GM12875 (cell line): ENCODE data around the gene EHD3.

Source experiments
- H3K4me3 ChIP-seq: one replicate; pipeline ENCODE4 v1.5.1; 2011; ENCODE audit warnings: low read depth, low read length, control low read depth
- CTCF ChIP-seq: IDR thresholded peaks from 2 replicates; pipeline ENCODE4 v1.5.1; 2011; ENCODE audit warnings: low read depth, mild to moderate bottlenecking, control low read depth, inconsistent platforms, low read length, moderate library complexity, borderline replicate concordance; ENCODE audit not compliant: insufficient read depth

The EHD3 gene

GRCh38 chr2:31239593-31240177 is 5.7 kb downstream of the EHD3 start:
- no peak overlapping the region for H3K4me3 ChIP-seq
- no peak for TF ChIP-seq CTCF

- no peak overlapping the region for H3K4me3 ChIP-seq
- TF ChIP-seq CTCF, result no peak
These were observed 6.7 kb downstream of the EHD3 start for GRCh38 chr2:31240381-31241365.

GRCh38 chr2:31241625-31242270 is 7.8 kb downstream of the EHD3 start:
- TF ChIP-seq CTCF, result no peak
- H3K4me3 ChIP-seq, result no peak overlapping the region

- no peak overlapping the region for H3K4me3 ChIP-seq
- TF ChIP-seq CTCF, result no peak
These were observed 9.1 kb downstream of the EHD3 start for GRCh38 chr2:31243053-31243452.

- no peak for TF ChIP-seq CTCF
- H3K4me3 ChIP-seq, result no peak overlapping the region
These were observed 10.1 kb downstream of the EHD3 start for GRCh38 chr2:31244101-31244500.

- H3K4me3 ChIP-seq, result no peak overlapping the region
- TF ChIP-seq CTCF, result no peak
These were observed 12.4 kb downstream of the EHD3 start for GRCh38 chr2:31246184-31246852.
